OCI-LY1 (cell line): ENCODE measurements around the gene CDKL5.

ENCODE experiments used
- EZH2 ChIP-seq: fragments of 200-600 bp; sonication (generic), shearing (Covaris generic); IDR thresholded peaks from 2 replicates; pipeline ENCODE4 v1.8.0; 2017; ENCODE audit warnings: borderline replicate concordance, mixed run types, mild to moderate bottlenecking, antibody characterized with exemption, low read length, moderate library complexity, mixed read lengths
- TF ChIP-seq, protein P1 (sequence below): fragments of 200-600 bp; sonication (generic), shearing (Covaris generic); IDR thresholded peaks from 2 replicates; pipeline ENCODE4 v1.5.1; 2017; ENCODE audit warnings: mild to moderate bottlenecking, antibody characterized with exemption, low read length, moderate library complexity, mixed read lengths

DNA sequence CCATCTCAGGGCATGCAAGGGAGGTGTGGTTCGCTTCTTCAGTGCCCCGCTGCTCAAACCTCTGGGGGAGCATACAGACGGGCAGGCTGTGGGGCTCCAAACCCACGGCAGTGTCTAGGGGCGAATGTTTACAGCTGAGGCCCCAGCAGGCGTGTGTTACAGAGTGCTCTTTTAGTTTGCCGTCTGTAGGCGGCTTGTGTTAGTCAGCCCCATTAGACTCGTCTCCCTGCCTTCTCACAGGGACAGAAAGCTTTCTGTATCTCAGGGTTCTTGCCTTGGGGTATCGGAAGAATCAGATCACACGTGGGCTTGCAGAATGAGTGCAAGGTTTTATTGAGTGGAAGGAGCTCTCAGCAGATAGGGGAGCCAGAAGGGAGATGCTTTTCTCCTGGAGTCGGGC lies 235.9 kb downstream of the CDKL5 start:
- TF ChIP-seq EZH2: no peak
- TF ChIP-seq, protein P1, sequence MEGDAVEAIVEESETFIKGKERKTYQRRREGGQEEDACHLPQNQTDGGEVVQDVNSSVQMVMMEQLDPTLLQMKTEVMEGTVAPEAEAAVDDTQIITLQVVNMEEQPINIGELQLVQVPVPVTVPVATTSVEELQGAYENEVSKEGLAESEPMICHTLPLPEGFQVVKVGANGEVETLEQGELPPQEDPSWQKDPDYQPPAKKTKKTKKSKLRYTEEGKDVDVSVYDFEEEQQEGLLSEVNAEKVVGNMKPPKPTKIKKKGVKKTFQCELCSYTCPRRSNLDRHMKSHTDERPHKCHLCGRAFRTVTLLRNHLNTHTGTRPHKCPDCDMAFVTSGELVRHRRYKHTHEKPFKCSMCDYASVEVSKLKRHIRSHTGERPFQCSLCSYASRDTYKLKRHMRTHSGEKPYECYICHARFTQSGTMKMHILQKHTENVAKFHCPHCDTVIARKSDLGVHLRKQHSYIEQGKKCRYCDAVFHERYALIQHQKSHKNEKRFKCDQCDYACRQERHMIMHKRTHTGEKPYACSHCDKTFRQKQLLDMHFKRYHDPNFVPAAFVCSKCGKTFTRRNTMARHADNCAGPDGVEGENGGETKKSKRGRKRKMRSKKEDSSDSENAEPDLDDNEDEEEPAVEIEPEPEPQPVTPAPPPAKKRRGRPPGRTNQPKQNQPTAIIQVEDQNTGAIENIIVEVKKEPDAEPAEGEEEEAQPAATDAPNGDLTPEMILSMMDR: no peak
